ENCODE measurements around the gene GOLM1.

GOLM1 gene

GRCh38 chr9:85987236-85987635, 112.1 kb downstream of the GOLM1 start:
- Histone ChIP-seq H3K36me3 (peaks cover 4% of the 10 kb centered on the region), H3K4me3 (ENCODE audit: low read depth in 1 of 2, low read length in 1 of 2) (no peak overlapping the region), H3K9me3 (no peaks in the 10 kb centered on the region), H3K4me1 (ENCODE audit: control insufficient read depth in 1 of 2, insufficient read depth in 1 of 2, low read depth in 1 of 2, low read length in 1 of 2) (no peaks in the 10 kb centered on the region), H3K27me3 (no peaks in the 10 kb centered on the region), H3K27ac (no peak overlapping the region)
- no peak for TF ChIP-seq CTCF (IDR thresholded peaks at IDR 0.05)

- Histone ChIP-seq H3K9me3 (no peaks in the 10 kb centered on the region), H3K4me3 (ENCODE audit: low read depth in 1 of 2, low read length in 1 of 2) (no peak overlapping the region), H3K27me3 (no peaks in the 10 kb centered on the region), H3K27ac (no peak overlapping the region), H3K4me1 (ENCODE audit: control insufficient read depth in 1 of 2, insufficient read depth in 1 of 2, low read depth in 1 of 2, low read length in 1 of 2) (no peaks in the 10 kb centered on the region), H3K36me3 (peaks cover 27% of the 10 kb centered on the region)
- no peak for TF ChIP-seq CTCF (IDR thresholded peaks at IDR 0.05)
Observed at GRCh38 chr9:85984457-85984856, 114.9 kb downstream of the GOLM1 start.

GRCh38 chr9:85981369-85981768, 118.0 kb downstream of the GOLM1 start:
- Histone ChIP-seq H3K9me3 (no peaks in the 10 kb centered on the region), H3K36me3 (peaks cover 52% of the 10 kb centered on the region), H3K27ac (no peak overlapping the region)

GRCh38 chr9:85978496-85978895, 120.9 kb downstream of the GOLM1 start:
- no peak for TF ChIP-seq CTCF (IDR thresholded peaks at IDR 0.05)
- Histone ChIP-seq H3K36me3 (peaks cover 66% of the 10 kb centered on the region), H3K4me3 (ENCODE audit: low read depth in 1 of 2, low read length in 1 of 2) (no peak overlapping the region), H3K27me3 (no peaks in the 10 kb centered on the region), H3K27ac (no peak overlapping the region), H3K9me3 (no peaks in the 10 kb centered on the region), H3K4me1 (ENCODE audit: control insufficient read depth in 1 of 2, insufficient read depth in 1 of 2, low read depth in 1 of 2, low read length in 1 of 2) (no peaks in the 10 kb centered on the region)

More at GRCh38 chr9:85981369-85981768, 118.0 kb downstream of the GOLM1 start:
- H3K4me1 ChIP-seq (ENCODE audit: control insufficient read depth in 1 of 2, insufficient read depth in 1 of 2, low read depth in 1 of 2, low read length in 1 of 2) = no peaks in the 10 kb centered on the region
- H3K4me3 ChIP-seq (ENCODE audit: low read depth in 1 of 2, low read length in 1 of 2) = no peak overlapping the region
- no peaks in the 10 kb centered on the region for H3K27me3 ChIP-seq
- no peak for TF ChIP-seq CTCF (IDR thresholded peaks at IDR 0.05)
